Endodermal cell (in vitro differentiated cells): ENCODE results near the gene CSTB. TPM values are rescaled to one million over a fixed set of nuclear protein-coding genes. Genes with fewer than 3 reads are reported as not detected.
"Not testable (repeated sequence)": the region's sequence is repeated elsewhere in the genome, so short reads cannot be mapped to it uniquely, and the experiment has no call there.

Source experiments
- DNase-seq: peaks from one replicate; pipeline ENCODE4 v3.0.0-alpha.2; 2017
- H3K27ac ChIP-seq: 2 replicates; pipeline ENCODE4 v1.5.1; 2013; ENCODE audit warnings: mild to moderate bottlenecking, low read depth, low read length, moderate library complexity
- H3K27me3 ChIP-seq: 2 replicates; pipeline ENCODE4 v1.6.1; 2013; ENCODE audit warnings: mild to moderate bottlenecking, low read length, moderate library complexity; ENCODE audit not compliant: insufficient read depth, control insufficient read depth, poor library complexity, severe bottlenecking
- H3K36me3 ChIP-seq: 2 replicates; pipeline ENCODE4 v1.7.0; 2013; ENCODE audit warnings: mild to moderate bottlenecking, low read length, moderate library complexity; ENCODE audit not compliant: control insufficient read depth, insufficient read depth
- H3K4me1 ChIP-seq: one replicate; pipeline ENCODE4 v1.7.0; 2013; ENCODE audit warnings: low read length; ENCODE audit not compliant: control insufficient read depth, insufficient read depth
- H3K4me3 ChIP-seq: 2 replicates; pipeline ENCODE4 v1.5.1; 2013; ENCODE audit warnings: mild to moderate bottlenecking, low read length, moderate library complexity
- H3K9ac ChIP-seq: 2 replicates; pipeline ENCODE4 v1.6.1; 2013; ENCODE audit warnings: mild to moderate bottlenecking, low read length, moderate library complexity; ENCODE audit not compliant: poor library complexity, severe bottlenecking; ENCODE audit errors: extremely low read depth
- H3K9me3 ChIP-seq: 2 replicates; pipeline ENCODE4 v1.6.1; 2013; ENCODE audit warnings: mild to moderate bottlenecking, low read length, moderate library complexity; ENCODE audit not compliant: control insufficient read depth
- H3K27ac Mint-ChIP-seq: 2 replicates; pipeline ENCODE4 v1.8.0; 2020; ENCODE audit warnings: mixed read lengths
- H3K27me3 Mint-ChIP-seq: 2 replicates; pipeline ENCODE4 v1.8.0; 2021; ENCODE audit warnings: mild to moderate bottlenecking, mixed read lengths; ENCODE audit not compliant: insufficient read depth
- H3K36me3 Mint-ChIP-seq: 2 replicates; pipeline ENCODE4 v1.8.0; 2020; ENCODE audit warnings: low read depth, mixed read lengths
- H3K4me1 Mint-ChIP-seq: 2 replicates; pipeline ENCODE4 v1.8.0; 2020; ENCODE audit warnings: mixed read lengths
- H3K4me3 Mint-ChIP-seq: 2 replicates; pipeline ENCODE4 v1.8.0; 2020; ENCODE audit warnings: mild to moderate bottlenecking, moderate library complexity, mixed read lengths
- H3K9me3 Mint-ChIP-seq: 2 replicates; pipeline ENCODE4 v1.8.0; 2020; ENCODE audit warnings: mild to moderate bottlenecking, mixed read lengths
- WGBS, 2 experiments: methylation state at CpG; one replicate each; pipeline versions ENCODE4 v1.1.5 to v1.1.7; 2013; ENCODE audit warnings: missing lambda C conversion rate in 2 of 2, mixed read lengths in 1 of 2; ENCODE audit not compliant: insufficient coverage in 1 of 2, insufficient read length in 1 of 2; 5-methylcytosine and 5-hydroxymethylcytosine counted together
- total RNA-seq, 2 donors: library from RNA; stranded (reverse); fragmentation: NEBNext Ultra II Directional in 1 of 2; extraction: Animal tissue kit (Norgen Biotek cat#: 25700) in 1 of 2; gene quantifications; 2 replicates in 1 of 2; 3 replicates in 1 of 2; pipeline ENCODE4 v1.2.1, GENCODE V29; 2021
- TF ChIP-seq, protein P1 (sequence below): fragments of 200-600 bp; sonication (generic); conservative IDR thresholded peaks from 2 replicates; pipeline ENCODE4 v1.5.0; 2021; ENCODE audit warnings: antibody characterized with exemption, mild to moderate bottlenecking

CSTB gene
- total RNA-seq, 2 donors from 2014 or later: 50.0 to 54.5 TPM

DNA sequence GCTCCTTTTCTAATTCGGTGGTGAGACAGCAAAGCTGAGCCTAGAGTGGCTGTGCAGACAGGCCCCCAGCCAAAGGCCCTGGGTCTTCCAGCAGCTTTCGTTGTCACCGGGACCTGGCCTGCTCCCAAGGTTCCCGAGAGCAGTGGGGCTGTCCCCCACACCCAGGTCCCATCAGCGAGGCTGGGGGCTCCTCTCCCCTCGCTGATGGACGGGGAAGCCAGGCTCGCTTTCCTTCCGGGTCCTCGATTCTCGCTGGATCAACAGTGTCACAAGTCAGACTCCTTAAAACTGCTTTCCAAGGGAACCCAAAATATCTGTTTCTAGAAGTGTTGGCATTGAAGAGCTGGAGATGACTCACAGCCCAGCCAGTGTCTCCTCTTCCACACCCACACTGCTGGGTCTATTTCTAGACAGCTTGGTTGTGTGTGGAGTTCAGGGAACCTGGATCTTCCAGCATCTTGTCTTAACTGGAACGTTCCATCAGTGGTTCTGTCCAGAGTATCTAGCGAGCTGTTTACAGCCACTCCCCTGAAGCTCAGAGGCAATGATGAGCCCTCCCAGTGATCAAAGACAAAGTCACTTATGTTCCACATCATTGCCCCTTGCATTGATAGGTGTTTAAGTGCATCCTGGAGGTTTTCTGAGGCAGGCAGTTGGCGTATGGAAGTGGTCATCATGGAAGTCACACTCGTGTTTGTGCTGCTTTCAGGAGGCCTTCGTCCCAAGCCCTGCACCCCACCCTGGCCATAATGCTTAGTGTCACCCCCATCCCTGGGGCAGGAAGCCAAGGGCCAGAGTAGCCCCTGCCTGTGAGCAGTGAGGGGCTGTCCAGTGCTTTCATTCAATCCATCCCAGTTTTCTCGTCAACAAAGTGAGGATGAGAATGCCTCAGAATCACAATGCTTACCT, 48.5 kb upstream of the CSTB start:
- Histone ChIP-seq H3K4me3 (no peak overlapping the region), H3K4me1 (no peaks in the 10 kb centered on the region), H3K9ac (no peak overlapping the region), H3K27me3 (no peaks in the 10 kb centered on the region), H3K27ac (no peak overlapping the region), H3K9me3 (no peaks in the 10 kb centered on the region), H3K36me3 (no peaks in the 10 kb centered on the region)
- Mint-ChIP-seq H3K4me3 (no peak overlapping the region), H3K9me3 (peaks cover 11% of the 10 kb centered on the region), H3K4me1 (peaks cover 4% of the 10 kb centered on the region), H3K36me3 (peaks cover 3% of the 10 kb centered on the region), H3K27me3 (peaks cover 1% of the 10 kb centered on the region), H3K27ac (no peak overlapping the region)
- WGBS, 2 experiments: 91 to 93% methylated on average over 15 to 17 of the region's 17 CpGs
- DNase-seq: no peak
- TF ChIP-seq, protein P1, sequence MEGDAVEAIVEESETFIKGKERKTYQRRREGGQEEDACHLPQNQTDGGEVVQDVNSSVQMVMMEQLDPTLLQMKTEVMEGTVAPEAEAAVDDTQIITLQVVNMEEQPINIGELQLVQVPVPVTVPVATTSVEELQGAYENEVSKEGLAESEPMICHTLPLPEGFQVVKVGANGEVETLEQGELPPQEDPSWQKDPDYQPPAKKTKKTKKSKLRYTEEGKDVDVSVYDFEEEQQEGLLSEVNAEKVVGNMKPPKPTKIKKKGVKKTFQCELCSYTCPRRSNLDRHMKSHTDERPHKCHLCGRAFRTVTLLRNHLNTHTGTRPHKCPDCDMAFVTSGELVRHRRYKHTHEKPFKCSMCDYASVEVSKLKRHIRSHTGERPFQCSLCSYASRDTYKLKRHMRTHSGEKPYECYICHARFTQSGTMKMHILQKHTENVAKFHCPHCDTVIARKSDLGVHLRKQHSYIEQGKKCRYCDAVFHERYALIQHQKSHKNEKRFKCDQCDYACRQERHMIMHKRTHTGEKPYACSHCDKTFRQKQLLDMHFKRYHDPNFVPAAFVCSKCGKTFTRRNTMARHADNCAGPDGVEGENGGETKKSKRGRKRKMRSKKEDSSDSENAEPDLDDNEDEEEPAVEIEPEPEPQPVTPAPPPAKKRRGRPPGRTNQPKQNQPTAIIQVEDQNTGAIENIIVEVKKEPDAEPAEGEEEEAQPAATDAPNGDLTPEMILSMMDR: no peak

GRCh38 chr21:43822741-43823140, 46.6 kb upstream of the CSTB start:
- H3K4me3 Mint-ChIP-seq, H3K4me3 ChIP-seq, H3K27ac ChIP-seq, H3K9me3 ChIP-seq, H3K27me3 Mint-ChIP-seq, H3K4me1 Mint-ChIP-seq, H3K9ac ChIP-seq, H3K36me3 Mint-ChIP-seq, H3K27ac Mint-ChIP-seq, H3K4me1 ChIP-seq, H3K27me3 ChIP-seq, DNase-seq, H3K36me3 ChIP-seq: not testable (repeated sequence)
- WGBS, 2 experiments: 86% methylated on average over 1 of the region's 5 CpGs; no CpG with 5 or more reads in 1 of the 2 experiments
- H3K9me3 Mint-ChIP-seq: peaks cover 20% of the 10 kb centered on the region

DNA sequence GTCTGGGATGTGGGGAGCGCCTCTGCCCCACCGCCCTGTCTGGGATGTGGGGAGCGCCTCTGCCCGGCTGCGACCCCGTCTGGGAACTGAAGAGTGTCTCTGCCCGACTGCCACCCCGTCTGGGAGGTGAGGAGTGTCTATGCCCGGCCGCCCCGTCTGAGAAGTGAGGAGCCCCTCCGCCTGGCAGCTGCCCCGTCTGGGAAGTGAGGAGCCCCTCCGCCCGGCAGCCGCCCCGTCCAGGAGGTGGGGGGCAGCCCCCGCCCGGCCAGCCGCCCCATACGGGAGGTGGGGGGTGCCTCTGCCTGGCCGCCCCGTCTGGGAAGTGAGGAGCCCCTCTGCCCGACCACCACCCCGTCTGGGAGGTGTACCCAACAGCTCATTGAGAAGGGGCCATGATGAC, 46.1 kb upstream of the CSTB start:
- H3K4me1 ChIP-seq, H3K9me3 ChIP-seq, H3K27ac ChIP-seq, H3K27ac Mint-ChIP-seq, H3K36me3 ChIP-seq, DNase-seq, H3K4me1 Mint-ChIP-seq, H3K4me3 ChIP-seq, H3K27me3 ChIP-seq, H3K36me3 Mint-ChIP-seq, H3K9ac ChIP-seq, H3K4me3 Mint-ChIP-seq, H3K27me3 Mint-ChIP-seq: not testable (repeated sequence)
- H3K9me3 Mint-ChIP-seq: peaks cover 20% of the 10 kb centered on the region
- 96 to 97% methylated on average over 13 to 25 of the region's 25 CpGs for WGBS, 2 experiments

DNA sequence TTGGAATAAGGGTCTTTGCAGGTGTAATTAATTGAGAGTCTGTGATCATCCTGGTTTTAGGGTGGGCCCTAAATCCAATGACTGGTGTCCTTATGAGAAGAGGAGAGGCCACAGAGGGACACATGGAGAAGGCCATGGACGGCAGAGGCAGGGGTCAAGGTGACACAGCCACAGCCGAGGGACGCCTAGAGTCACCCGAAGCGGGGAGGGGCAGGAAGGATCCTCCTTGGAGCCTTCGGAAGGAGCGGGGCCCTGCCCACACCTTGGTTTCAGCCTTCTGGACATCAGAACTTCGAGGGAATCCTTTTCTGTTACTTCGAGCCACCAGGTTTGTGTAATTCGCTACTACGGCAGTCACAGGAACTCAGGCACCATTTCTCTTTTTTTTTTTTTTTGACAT, 44.4 kb upstream of the CSTB start:
- H3K27me3 Mint-ChIP-seq: no peaks in the 10 kb centered on the region
- DNase-seq: no peak
- Histone ChIP-seq H3K4me3 (no peak overlapping the region), H3K9ac (no peak overlapping the region), H3K27ac (no peak overlapping the region), H3K4me1 (no peaks in the 10 kb centered on the region), H3K9me3 (peaks cover 7% of the 10 kb centered on the region), H3K36me3 (no peaks in the 10 kb centered on the region), H3K27me3 (no peaks in the 10 kb centered on the region)
- TF ChIP-seq, protein P1: no peak
- H3K4me3 Mint-ChIP-seq: no peak overlapping the region
- peaks cover 20% of the 10 kb centered on the region for H3K9me3 Mint-ChIP-seq
- no peak overlapping the region for H3K27ac Mint-ChIP-seq
- WGBS, 2 experiments: 93 to 96% methylated on average over 11 of the region's 11 CpGs
- H3K36me3 Mint-ChIP-seq: peaks cover 4% of the 10 kb centered on the region
- H3K4me1 Mint-ChIP-seq: no peaks in the 10 kb centered on the region
